Activated CD8-positive, alpha-beta T cell treated with anti-CD3 and anti-CD28 coated beads for 36 hours (primary cell): ENCODE measurements around the gene SULT1C2. TPM values are rescaled to one million over a fixed set of nuclear protein-coding genes. Genes with fewer than 3 reads are reported as not detected.

Source experiments
- ATAC-seq: fragments of 200-7000 bp; cut with Tn5 transposase; one replicate; pipeline ENCODE4 v1.10.0; 2021; ENCODE audit warnings: mild to moderate bottlenecking, moderate library complexity
- CTCF ChIA-PET: fragments of 350-600 bp; sonication (Branson Sonifier 250); formaldehyde crosslinking; loops from one replicate; lab custom pipeline; 2021; ENCODE audit warnings: antibody characterized with exemption; lab: Charles Lee
- POLR2A ChIA-PET: fragments of 350-600 bp; sonication (Branson Sonifier 250); formaldehyde crosslinking; loops from one replicate; lab custom pipeline; 2021; ENCODE audit warnings: antibody characterized with exemption; lab: Charles Lee
- DNase-seq: peaks from one replicate; pipeline ENCODE4 v3.0.0-alpha.2; 2020
- H3K27ac Mint-ChIP-seq: one replicate; pipeline ENCODE4 v1.8.0; 2021; ENCODE audit warnings: mild to moderate bottlenecking, mixed read lengths
- H3K27me3 Mint-ChIP-seq: one replicate; pipeline ENCODE4 v1.8.0; 2021; ENCODE audit warnings: mixed read lengths
- H3K36me3 Mint-ChIP-seq: one replicate; pipeline ENCODE4 v1.8.0; 2021; ENCODE audit warnings: low read depth, mixed read lengths
- H3K4me1 Mint-ChIP-seq: one replicate; pipeline ENCODE4 v1.8.0; 2021; ENCODE audit warnings: low read depth, mixed read lengths
- H3K4me3 Mint-ChIP-seq: one replicate; pipeline ENCODE4 v1.8.0; 2021; ENCODE audit warnings: mild to moderate bottlenecking, moderate library complexity, mixed read lengths
- H3K9me3 Mint-ChIP-seq: one replicate; pipeline ENCODE4 v1.8.0; 2021; ENCODE audit warnings: mixed read lengths
- CTCF ChIP-seq: fragments of 200-600 bp; IDR thresholded peaks from one replicate; pipeline ENCODE4 v1.8.0; 2022; ENCODE audit warnings: antibody characterized with exemption, mild to moderate bottlenecking
- intact Hi-C: fragments of 100-400 bp; cut with micrococcal nuclease; formaldehyde crosslinking; loops from one replicate; pipeline ENCODE4 v1.10.0; 2022
- total RNA-seq, 2 experiments: library from RNA; stranded (reverse); gene quantifications; one replicate each; pipeline ENCODE4 v1.2.3, GENCODE V29; 2021

The SULT1C2 gene
- total RNA-seq, 2 experiments from 2014 or later, result not detected

DNA sequence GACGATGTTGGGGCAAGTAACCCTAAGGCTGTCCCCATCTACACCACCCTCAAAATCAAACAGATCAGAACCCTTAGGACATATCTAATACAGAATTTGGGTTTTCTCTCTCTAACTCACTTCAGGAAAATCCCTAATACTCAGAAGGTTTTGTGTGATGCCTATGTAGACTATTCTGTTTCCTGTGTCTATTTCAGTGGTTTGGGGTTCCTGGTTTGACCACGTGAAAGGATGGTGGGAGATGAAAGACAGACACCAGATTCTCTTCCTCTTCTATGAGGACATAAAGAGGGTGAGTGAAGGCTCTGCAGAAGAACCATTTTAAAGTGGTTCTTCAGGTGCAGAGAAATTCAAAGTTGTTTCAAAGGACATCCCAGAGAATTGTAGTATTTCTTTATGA, 16.3 kb downstream of the SULT1C2 start:
- peaks cover 2% of the 10 kb centered on the region for H3K27me3 Mint-ChIP-seq
- no peak overlapping the region for H3K27ac Mint-ChIP-seq
- intact Hi-C loops, result no loop called here
- CTCF ChIA-PET, result no interaction called here
- peak; percentile 11 for DNase-seq
- no peak for TF ChIP-seq CTCF
- POLR2A ChIA-PET, result no interaction called here
- peaks cover 8% of the 10 kb centered on the region for H3K4me1 Mint-ChIP-seq
- ATAC-seq, result no peak
- H3K9me3 Mint-ChIP-seq, result no peaks in the 10 kb centered on the region
- no peaks in the 10 kb centered on the region for H3K36me3 Mint-ChIP-seq
- H3K4me3 Mint-ChIP-seq, result no peak overlapping the region

DNA sequence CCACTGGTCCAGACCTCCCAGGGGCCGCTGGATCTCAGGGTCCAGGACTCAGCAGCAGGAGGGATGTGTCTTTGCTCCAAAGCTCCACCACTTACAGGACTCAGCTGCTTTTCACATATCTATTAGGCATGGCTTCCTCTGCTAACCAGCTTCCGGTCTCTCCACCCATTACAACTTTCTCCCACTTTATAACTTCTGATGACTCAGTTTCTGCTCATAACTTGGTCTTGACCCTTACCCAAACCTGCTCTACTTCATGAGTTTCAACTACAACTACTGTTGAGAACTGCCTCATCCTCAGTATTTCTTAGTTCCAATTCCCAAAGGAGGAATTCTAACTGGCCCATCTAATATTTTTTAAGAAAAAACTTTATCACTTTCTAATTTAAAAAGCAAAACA, 17.2 kb downstream of the SULT1C2 start:
- TF ChIP-seq CTCF, result no peak
- ATAC-seq, result no peak
- Mint-ChIP-seq H3K27me3 (peaks cover 2% of the 10 kb centered on the region), H3K4me1 (peaks cover 8% of the 10 kb centered on the region), H3K4me3 (no peak overlapping the region), H3K9me3 (no peaks in the 10 kb centered on the region), H3K27ac (no peak overlapping the region), H3K36me3 (no peaks in the 10 kb centered on the region)
- ChIA-PET POLR2A (no interaction called here), CTCF (no interaction called here)
- no peak for DNase-seq
- intact Hi-C loops, result no loop called here

GRCh38 chr2:108309903-108310302, 21.2 kb downstream of the SULT1C2 start:
- H3K4me1 Mint-ChIP-seq, result peaks cover 6% of the 10 kb centered on the region
- CTCF ChIA-PET, result no interaction called here
- H3K27me3 Mint-ChIP-seq, result peaks cover 2% of the 10 kb centered on the region

DNA sequence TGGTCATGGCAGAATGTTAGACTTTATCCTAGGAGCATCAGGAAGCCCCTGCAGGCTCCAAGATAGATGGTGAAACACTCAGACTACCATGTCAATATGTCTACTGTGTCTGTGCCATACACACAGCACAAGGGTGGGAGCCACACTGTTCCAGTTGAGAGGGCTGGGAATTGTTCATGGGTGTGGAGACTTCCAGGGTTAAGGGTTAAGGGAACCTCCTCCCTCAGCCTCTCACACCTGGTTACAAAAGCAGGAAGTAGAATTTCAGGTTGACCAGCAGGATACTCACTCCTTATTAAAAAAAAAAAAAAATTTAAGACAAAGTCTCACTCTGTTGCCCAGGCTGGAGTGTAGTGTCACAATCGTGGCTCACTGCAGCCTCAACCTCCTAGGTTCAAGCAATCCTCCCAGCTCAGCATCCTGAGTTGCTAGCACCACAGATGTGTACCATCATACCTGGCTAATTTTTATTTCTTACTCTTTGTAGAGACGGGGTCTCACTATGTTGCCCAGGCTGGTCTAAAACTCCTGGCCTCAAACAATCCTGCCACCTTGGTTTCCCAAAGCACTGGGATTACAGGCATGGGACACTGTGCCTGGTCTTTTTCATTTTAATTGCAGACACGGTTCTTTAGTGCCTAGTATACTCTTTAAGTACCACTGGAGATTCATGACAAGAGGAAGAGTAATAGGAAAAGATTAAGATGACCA, 26.0 kb downstream of the SULT1C2 start:
- Mint-ChIP-seq H3K27ac (no peak overlapping the region), H3K36me3 (no peaks in the 10 kb centered on the region), H3K4me3 (no peak overlapping the region), H3K9me3 (no peaks in the 10 kb centered on the region), H3K27me3 (no peaks in the 10 kb centered on the region), H3K4me1 (no peaks in the 10 kb centered on the region)
- CTCF ChIA-PET, result no interaction called here
- intact Hi-C loops, result no loop called here
- ATAC-seq, result no peak
- TF ChIP-seq CTCF, result no peak
- POLR2A ChIA-PET, result no interaction called here
- DNase-seq, result no peak

More at GRCh38 chr2:108309903-108310302, 21.2 kb downstream of the SULT1C2 start:
- H3K9me3 Mint-ChIP-seq, result no peaks in the 10 kb centered on the region
- H3K4me3 Mint-ChIP-seq, result no peak overlapping the region
- H3K27ac Mint-ChIP-seq, result no peak overlapping the region
- H3K36me3 Mint-ChIP-seq, result no peaks in the 10 kb centered on the region
- ATAC-seq (no peak), DNase-seq (no peak)
- TF ChIP-seq CTCF, result no peak
- POLR2A ChIA-PET, result interaction anchor here (0.6 kb wide), 1 partner anchor 242 kb away, joined by 3 read pairs; no protein-coding TSS in a partner anchor
- intact Hi-C loops, result no loop called here

GRCh38 chr2:108315444-108315934, 26.8 kb downstream of the SULT1C2 start:
- H3K27me3 Mint-ChIP-seq, result no peaks in the 10 kb centered on the region
- no peaks in the 10 kb centered on the region for H3K36me3 Mint-ChIP-seq
- ChIA-PET POLR2A (no interaction called here), CTCF (no interaction called here)
- no peaks in the 10 kb centered on the region for H3K9me3 Mint-ChIP-seq
- no peak overlapping the region for H3K4me3 Mint-ChIP-seq
- intact Hi-C loops, result no loop called here
- no peak for ATAC-seq
- no peak for TF ChIP-seq CTCF
- H3K4me1 Mint-ChIP-seq, result no peaks in the 10 kb centered on the region
- H3K27ac Mint-ChIP-seq, result no peak overlapping the region
- DNase-seq, result no peak
